NT2/D1 (cell line): ENCODE measurements around the gene ATP8B4.

Experiments
- SUZ12 ChIP-seq: IDR thresholded peaks from 2 replicates; pipeline ENCODE4 v1.6.1; 2011; ENCODE audit not compliant: insufficient read length, insufficient read depth; ENCODE audit errors: extremely low read depth
- YY1 ChIP-seq: IDR thresholded peaks from 2 replicates; pipeline ENCODE4 v1.6.1; 2011; ENCODE audit not compliant: insufficient read length, insufficient read depth

DNA sequence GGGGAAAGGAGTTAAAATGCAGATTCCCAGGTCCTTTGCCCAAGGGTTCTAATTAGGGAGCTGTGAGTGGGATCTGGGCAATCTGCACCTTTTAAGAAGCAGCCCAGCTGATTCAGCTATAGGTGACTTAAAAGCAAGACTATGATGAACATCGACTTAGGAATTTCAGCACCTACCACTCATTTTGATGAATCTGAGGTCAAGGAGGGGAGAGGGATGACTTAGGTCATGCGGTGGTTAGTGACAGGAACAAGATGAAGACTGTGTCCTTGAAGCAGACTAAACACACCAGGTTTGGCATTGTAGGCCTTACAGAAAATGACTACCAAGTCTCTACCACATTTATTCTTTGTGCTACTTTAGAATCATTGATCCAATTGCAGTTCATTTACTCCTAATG is 301.9 kb downstream of the ATP8B4 start:
- TF ChIP-seq YY1 (no peak), SUZ12 (no peak)
